Epithelial cell of esophagus (primary cell): Measurements from ENCODE around the gene CFAP221.

Source experiments
- DNase-seq: peaks from one replicate; pipeline ENCODE4 v3.0.0; 2010; ENCODE audit warnings: low read depth
- H3K4me3 ChIP-seq: 2 replicates; pipeline ENCODE4 v1.5.1; 2011; ENCODE audit warnings: mild to moderate bottlenecking, low read length, control low read depth
- TF ChIP-seq, protein P1 (sequence below): IDR thresholded peaks from 2 replicates; pipeline ENCODE4 v1.5.1; 2011; ENCODE audit warnings: low read depth, mild to moderate bottlenecking, low read length, control low read depth, inconsistent platforms; ENCODE audit not compliant: insufficient read depth; ENCODE audit errors: missing control alignments

The CFAP221 gene

GRCh38 chr2:119704670-119705120 lies 160.4 kb downstream of the CFAP221 start:
- TF ChIP-seq, protein P1, sequence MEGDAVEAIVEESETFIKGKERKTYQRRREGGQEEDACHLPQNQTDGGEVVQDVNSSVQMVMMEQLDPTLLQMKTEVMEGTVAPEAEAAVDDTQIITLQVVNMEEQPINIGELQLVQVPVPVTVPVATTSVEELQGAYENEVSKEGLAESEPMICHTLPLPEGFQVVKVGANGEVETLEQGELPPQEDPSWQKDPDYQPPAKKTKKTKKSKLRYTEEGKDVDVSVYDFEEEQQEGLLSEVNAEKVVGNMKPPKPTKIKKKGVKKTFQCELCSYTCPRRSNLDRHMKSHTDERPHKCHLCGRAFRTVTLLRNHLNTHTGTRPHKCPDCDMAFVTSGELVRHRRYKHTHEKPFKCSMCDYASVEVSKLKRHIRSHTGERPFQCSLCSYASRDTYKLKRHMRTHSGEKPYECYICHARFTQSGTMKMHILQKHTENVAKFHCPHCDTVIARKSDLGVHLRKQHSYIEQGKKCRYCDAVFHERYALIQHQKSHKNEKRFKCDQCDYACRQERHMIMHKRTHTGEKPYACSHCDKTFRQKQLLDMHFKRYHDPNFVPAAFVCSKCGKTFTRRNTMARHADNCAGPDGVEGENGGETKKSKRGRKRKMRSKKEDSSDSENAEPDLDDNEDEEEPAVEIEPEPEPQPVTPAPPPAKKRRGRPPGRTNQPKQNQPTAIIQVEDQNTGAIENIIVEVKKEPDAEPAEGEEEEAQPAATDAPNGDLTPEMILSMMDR, result no peak
- no peak for DNase-seq
- H3K4me3 ChIP-seq, result no peak overlapping the region

- DNase-seq, result no peak
- no peak overlapping the region for H3K4me3 ChIP-seq
- TF ChIP-seq, protein P1, result no peak
Observed at GRCh38 chr2:119706221-119706620, 162.0 kb downstream of the CFAP221 start.
